Posterior vena cava (tissue), 2 donors: ENCODE measurements around the gene ZNF512. TPM values are rescaled to one million over a fixed set of nuclear protein-coding genes. Genes with fewer than 3 reads are reported as not detected.
"Not testable (repeated sequence)": the region's sequence is repeated elsewhere in the genome, so short reads cannot be mapped to it uniquely, and the experiment has no call there.

Experiments used
- DNase-seq: peaks from one replicate; pipeline ENCODE4 v3.0.0-alpha.2; 2020; ENCODE audit warnings: low spot score
- intact Hi-C, 2 donors: fragments of 100-400 bp; cut with DNase I; formaldehyde crosslinking; loops; one replicate each; pipeline versions ENCODE4 v1.14.1 to v1.14.2; 2022 to 2023
- long read RNA-seq, 2 donors: library from polyadenylated mRNA; unstranded; transcript quantifications; one replicate each; pipeline ENCODE4 v2.0.0, GENCODE V29; 2020 to 2021
- total RNA-seq, 2 donors: library from RNA; stranded (reverse); fragmentation: NEBNext Ultra II Directional; extraction: Animal tissue kit (Norgen Biotek cat#: 25700); gene quantifications; one replicate each; pipeline ENCODE4 v1.2.1, GENCODE V29; 2021
- donor health status: DM: yes; HTN: yes; CAD: no.
- donor health status: DM: yes; HTN: yes; CAD: no.

The ZNF512 gene, protein sequence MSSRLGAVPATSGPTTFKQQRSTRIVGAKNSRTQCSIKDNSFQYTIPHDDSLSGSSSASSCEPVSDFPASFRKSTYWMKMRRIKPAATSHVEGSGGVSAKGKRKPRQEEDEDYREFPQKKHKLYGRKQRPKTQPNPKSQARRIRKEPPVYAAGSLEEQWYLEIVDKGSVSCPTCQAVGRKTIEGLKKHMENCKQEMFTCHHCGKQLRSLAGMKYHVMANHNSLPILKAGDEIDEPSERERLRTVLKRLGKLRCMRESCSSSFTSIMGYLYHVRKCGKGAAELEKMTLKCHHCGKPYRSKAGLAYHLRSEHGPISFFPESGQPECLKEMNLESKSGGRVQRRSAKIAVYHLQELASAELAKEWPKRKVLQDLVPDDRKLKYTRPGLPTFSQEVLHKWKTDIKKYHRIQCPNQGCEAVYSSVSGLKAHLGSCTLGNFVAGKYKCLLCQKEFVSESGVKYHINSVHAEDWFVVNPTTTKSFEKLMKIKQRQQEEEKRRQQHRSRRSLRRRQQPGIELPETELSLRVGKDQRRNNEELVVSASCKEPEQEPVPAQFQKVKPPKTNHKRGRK
- total RNA-seq, result 10 to 100 TPM; 25.2 to 27.4 TPM
- long read RNA-seq, donor 1, partial matches to known transcripts, result 2 of 7 reads
- long read RNA-seq, donor 1, other reads (novel, unspliced or antisense), result 0 of 7 reads
- long read RNA-seq, donor 2, partial matches to known transcripts, result 4 of 7 reads
- long read RNA-seq, donor 2, other reads (novel, unspliced or antisense), result 0 of 7 reads

- intact Hi-C loops, result loop anchor here in 1 of 2 donors (10.0 kb wide), 1 partner anchor 88 kb away; the partner anchor contains the start of genes FNDC4 and GCKR
Measured at GRCh38 chr2:27582695-27583389, at the start of gene ZNF512. ZNF512 (plus strand) TSS chr2:27583042; CDS start chr2:27583113, 71 bp downstream.

DNA sequence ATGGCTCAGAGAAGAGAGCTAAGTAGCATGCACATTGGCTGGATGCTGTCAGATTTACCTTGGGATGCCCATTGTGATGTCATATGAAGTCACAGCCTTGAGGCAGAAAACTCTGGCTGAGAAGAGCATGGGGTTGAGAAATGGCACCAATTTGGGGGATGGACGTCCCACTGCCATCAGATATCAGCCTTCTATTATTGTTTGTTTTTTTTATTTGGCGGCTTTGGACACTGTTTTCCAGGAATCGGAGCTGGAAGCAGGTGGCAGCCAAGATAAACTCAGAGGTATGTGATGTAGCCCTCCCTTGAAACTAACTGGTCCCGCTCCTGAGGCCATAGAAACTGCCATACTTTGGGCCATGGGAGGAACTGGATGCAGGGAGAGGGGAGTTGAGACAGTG lies 45.6 kb upstream of the ZNF512 start:
- intact Hi-C loops, result no loop called here
- DNase-seq, result no peak

More at GRCh38 chr2:27582695-27583389, at the start of gene ZNF512:
- peak; percentile 97 for DNase-seq

DNA sequence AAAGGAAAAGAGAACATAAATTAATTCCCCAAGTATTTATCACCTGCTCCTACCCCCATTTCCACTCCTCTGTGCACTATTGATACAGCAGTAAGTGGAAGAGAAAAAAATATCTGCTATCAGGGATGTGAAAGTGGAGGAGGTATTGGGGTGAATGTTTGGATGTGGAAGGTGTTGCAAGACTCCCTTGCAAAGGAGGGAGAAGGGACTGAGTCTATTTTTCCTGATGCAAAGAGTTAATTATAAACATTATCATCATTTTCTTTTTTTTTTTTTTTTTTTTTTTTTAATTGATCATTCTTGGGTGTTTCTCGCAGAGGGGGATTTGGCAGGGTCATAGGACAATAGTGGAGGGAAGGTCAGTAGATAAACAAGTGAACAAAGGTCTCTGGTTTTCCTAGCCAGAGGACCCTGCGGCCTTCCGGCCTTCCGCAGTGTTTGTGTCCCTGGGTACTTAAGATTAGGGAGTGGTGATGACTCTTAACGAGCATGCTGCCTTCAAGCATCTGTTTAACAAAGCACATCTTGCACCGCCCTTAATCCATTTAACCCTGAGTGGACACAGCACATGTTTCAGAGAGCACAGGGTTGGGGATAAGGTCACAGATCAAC lies 43.9 kb upstream of the ZNF512 start:
- intact Hi-C loops, DNase-seq: not testable (repeated sequence)

DNA sequence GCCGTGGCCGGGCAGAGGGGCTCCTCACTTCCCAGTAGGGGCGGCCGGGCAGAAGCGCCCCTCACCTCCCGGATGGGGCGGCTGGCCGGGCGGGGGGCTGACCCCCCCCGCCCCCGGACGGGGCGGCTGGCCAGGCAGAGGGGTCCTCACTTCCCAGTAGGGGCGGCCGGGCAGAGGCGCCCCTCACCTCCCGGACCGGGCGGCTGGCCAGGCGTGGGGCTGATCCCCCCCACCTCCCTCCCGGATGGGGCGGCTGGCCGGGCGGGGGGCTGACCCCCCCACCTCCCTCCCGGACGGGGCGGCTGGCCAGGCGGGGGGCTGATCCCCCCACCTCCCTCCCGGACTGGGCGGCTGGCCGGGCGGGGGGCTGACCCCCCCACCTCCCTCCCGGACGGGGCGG lies 43.2 kb upstream of the ZNF512 start:
- intact Hi-C loops, DNase-seq: not testable (repeated sequence)

GRCh38 chr2:27544143-27544821 lies 38.6 kb upstream of the ZNF512 start:
- intact Hi-C loops, result no loop called here

GRCh38 chr2:27545348-27546141 lies 37.3 kb upstream of the ZNF512 start:
- DNase-seq, result no peak
- intact Hi-C loops, result no loop called here

More at GRCh38 chr2:27544143-27544821, 38.6 kb upstream of the ZNF512 start:
- no peak for DNase-seq

DNA sequence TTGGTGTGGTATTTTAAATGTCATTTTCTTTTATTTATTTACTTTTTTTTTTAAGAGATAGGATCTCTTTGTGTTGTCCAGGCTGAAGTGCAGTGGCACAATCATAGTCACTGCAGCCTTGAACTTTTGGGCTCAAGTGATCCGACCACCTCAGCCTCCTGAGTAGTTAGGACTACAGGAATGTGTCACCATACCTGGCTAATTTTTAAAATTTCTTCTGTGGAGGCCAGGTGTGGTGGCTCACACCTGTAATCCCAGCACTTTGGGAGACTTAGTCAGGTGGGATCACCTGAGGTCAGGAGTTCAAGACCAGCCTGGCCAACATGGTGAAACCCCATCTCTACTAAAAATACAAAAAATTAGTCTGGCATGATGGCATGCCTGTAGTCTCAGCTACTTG lies 33.5 kb upstream of the ZNF512 start:
- DNase-seq, result no peak

GRCh38 chr2:27551514-27551913 lies 31.3 kb upstream of the ZNF512 start:
- DNase-seq, result no peak
- intact Hi-C loops, result no loop called here

More for the DNA sequence above, 33.5 kb upstream of the ZNF512 start:
- intact Hi-C loops, result no loop called here

DNA sequence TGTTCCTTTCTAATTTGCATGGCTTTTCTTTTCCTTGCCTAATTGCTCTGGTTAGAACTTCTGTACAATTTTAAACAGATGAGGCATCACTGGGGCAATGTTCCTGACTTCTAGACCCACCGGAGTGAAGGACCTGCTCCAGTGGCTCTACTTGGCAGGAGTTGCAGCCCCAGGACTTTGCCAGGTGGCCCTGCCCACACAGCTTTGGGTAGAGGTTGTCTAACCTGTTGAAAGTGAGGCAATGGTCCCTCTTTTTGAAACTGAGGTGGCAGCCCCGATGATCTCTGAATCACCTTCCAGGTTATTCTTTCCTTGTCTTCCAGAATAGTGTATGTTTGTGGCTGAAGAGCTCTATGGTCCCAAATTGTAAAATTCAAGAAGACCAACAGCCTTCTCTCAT lies 29.9 kb upstream of the ZNF512 start:
- no peak for DNase-seq
- intact Hi-C loops, result no loop called here

DNA sequence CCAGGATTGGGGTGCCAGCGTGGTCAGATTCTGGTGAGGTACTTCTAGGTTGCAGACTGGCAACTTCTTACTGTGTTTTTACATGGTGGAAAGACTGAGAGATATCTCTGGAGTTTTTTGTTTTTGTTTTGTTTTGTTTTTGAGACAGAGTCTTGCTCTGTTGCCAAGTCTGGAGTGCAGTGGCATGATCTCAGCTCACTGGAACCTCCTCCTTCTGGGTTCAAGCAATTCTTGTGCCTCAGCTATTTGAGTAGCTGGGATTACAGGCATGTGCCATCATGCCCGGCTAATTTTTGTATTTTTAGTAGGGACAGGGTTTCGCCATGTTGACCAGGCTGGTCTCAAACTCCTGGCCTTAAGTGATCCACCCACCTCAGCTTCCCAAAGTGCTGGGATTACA lies 28.4 kb upstream of the ZNF512 start:
- DNase-seq, intact Hi-C loops: not testable (repeated sequence)

DNA sequence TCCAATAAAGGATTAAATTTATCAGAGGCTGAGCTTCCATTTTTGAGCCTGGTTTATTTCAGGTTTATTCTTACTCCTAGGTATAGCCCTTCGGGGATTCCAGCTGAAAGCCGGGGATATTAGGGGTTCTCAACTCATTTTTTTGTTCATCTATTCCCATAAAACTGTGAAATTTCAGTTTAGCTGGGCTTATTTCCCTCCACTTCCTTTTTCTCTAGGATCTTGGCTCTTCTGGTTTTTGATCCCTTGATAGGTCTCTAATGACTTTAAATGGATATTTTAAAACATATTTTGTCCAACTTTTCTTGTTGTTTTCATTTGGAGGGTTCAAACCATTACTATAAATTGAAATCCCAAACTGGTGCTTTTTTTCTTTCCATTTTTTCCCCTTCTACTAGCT lies 23.6 kb upstream of the ZNF512 start:
- intact Hi-C loops, result no loop called here
- DNase-seq, result no peak

DNA sequence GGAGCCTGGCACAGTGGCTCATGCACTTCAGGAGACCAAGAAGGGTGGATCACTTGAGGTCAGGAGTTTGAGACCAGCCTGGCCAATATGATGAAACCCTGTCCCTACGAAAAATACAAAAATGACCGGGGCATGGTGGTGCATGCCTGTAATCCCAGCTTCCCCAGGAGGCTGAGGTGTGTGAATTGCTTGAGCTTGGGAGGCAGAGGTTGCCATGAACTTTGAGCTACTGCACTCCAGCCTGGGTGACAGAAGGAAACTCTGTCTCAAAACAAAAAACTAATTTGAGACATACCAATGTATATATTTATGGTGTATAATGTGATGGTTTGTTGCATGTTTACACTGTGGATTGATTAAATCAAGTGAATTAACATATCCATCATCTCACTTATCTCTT lies 21.8 kb upstream of the ZNF512 start:
- no peak for DNase-seq
- intact Hi-C loops, result no loop called here

DNA sequence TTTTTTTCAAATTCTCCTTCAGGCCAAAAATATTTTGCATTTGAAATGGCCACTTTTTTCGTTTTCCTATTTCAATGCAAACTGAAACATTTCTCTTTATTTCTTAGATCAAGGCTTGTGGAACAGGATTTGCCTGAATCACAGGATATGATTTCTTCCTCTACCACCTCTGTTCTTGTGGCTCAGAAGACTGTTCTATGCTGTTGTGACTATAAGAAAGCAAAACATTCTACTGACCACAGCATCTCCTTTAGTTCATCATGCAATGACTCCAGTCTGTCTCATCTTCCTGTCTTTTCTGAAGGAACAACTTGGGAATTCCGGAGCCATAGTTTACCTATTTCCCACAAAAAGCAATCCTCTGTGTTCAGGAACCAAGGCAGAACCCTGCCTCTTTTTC lies 16.2 kb upstream of the ZNF512 start:
- DNase-seq, result no peak
- intact Hi-C loops, result no loop called here

- DNase-seq, result no peak
Measured at GRCh38 chr2:27569398-27569797, 13.4 kb upstream of the ZNF512 start.

DNA sequence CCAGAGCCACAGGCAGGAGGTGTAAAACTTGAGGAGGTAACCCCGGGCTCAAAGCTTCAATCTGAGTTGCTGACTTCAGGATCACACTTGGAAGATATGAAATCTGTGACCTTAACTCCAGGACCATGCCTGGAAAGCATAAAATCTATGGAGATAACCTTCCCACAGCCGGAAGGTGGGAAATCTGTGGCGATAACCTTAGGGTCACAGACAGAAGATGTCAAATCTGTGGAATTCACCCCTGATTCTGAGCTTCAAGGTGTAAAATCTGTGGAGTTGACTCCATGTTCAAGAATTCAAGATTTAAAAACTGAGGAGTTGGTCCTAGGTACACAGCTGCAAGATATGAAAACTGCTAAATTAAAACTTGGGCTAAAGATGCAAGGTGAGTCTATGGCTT lies 11.6 kb upstream of the ZNF512 start:
- intact Hi-C loops, result no loop called here
- no peak for DNase-seq

More at GRCh38 chr2:27569398-27569797, 13.4 kb upstream of the ZNF512 start:
- intact Hi-C loops, result no loop called here

GRCh38 chr2:27571681-27572080 lies 11.2 kb upstream of the ZNF512 start:
- DNase-seq, result no peak
- intact Hi-C loops, result no loop called here

DNA sequence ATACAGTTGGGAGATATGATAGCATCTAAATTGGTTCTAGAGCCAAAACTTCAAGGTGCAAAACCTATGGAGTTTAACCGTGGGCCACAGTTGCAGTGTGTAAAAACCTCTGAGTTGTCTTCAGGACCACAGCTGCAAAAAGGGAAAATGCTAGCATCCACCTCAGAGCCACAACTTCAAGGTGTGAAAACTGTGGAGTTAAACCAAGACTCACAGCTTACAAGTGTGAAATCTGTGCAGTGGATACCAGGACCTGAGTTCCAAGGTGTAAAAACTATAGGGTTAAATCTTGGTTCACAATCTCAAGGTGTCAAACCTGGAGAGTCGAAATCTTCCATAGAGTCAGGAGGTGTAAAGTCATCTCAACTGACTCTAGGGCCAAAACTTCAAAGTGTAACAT lies 10.4 kb upstream of the ZNF512 start:
- intact Hi-C loops, result no loop called here

DNA sequence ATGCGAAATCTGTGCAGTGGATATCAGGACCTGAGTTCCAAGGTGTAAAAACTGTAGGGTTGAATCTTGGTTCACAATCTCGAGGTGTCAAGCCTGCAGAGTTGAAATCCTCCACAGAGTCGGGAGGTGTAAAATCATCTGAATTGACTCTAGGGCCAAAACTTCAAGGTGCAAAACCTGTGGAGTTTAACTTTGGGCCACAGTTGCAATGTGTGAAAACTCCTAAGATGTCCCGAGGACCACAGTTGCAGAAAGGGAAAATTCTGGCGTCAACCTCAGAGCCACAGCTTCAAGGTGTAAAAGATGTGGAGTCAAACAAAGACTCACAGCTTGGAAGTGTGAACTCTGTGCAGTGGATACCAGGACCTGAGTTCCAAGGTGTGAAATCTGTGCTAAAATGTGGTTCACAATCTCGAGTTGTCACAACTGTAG lies 9.8 kb upstream of the ZNF512 start:
- DNase-seq, result no peak
- intact Hi-C loops, result no loop called here

More for the DNA sequence above, 10.4 kb upstream of the ZNF512 start:
- DNase-seq, result no peak
